NT2/D1 (cell line): ENCODE measurements around the gene HAPSTR1.

ENCODE experiments used
- SUZ12 ChIP-seq: IDR thresholded peaks from 2 replicates; pipeline ENCODE4 v1.6.1; 2011; ENCODE audit not compliant: insufficient read length, insufficient read depth; ENCODE audit errors: extremely low read depth
- YY1 ChIP-seq: IDR thresholded peaks from 2 replicates; pipeline ENCODE4 v1.6.1; 2011; ENCODE audit not compliant: insufficient read length, insufficient read depth

DNA sequence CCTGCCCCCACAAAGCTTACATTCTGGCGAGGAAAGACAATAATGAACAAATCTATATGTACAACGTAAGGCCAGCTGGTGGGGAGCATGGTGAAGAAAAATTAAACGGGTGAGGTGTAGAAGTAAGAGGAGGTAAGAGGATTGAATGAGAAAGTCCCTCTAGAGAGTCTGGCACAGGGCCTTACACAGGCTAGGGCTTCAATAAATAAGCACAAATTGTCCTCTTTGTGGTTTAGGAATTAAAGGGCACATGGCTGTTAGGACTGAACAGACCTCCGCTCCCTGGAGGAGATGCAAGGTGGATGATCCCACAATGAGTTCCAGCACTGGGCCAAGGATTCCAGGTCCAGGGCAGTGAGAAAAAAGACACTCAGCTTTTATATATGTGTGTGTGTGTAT is 43.1 kb upstream of the HAPSTR1 start:
- TF ChIP-seq YY1: no peak
- TF ChIP-seq SUZ12: no peak
